Lung (tissue), 12 donors: ENCODE results near the gene WASF2. TPM values are rescaled to one million over a fixed set of nuclear protein-coding genes. Genes with fewer than 3 reads are reported as not detected.

ENCODE experiments used
- ATAC-seq: fragments of 200-7000 bp; cut with Tn5 transposase; one replicate; pipeline ENCODE4 v1.9.1; 2020; ENCODE audit warnings: moderate number of reproducible peaks; ENCODE audit not compliant: insufficient read depth, low FRiP score
- DNase-seq, 3 donors: peaks; one replicate each; pipeline ENCODE4 v3.0.0-alpha.2; 2013 to 2017
- H3K27ac ChIP-seq, 2 donors: one replicate each; pipeline ENCODE4 v1.5.1; 2013; ENCODE audit warnings: mild to moderate bottlenecking in 2 of 2, moderate library complexity in 2 of 2, control low read depth in 1 of 2, inconsistent platforms in 1 of 2, low read depth in 1 of 2, low read length in 1 of 2
- H3K27me3 ChIP-seq, 3 donors: one replicate each; pipeline ENCODE4 v1.5.1; 2013; ENCODE audit warnings: low read length in 2 of 3; ENCODE audit not compliant: control insufficient read depth in 3 of 3, insufficient read depth in 3 of 3
- H3K36me3 ChIP-seq, 4 donors: one replicate each; pipeline ENCODE4 v1.5.1; 2013; ENCODE audit warnings: low read length in 4 of 4, mild to moderate bottlenecking in 1 of 4, moderate library complexity in 1 of 4; ENCODE audit not compliant: control insufficient read depth in 4 of 4, insufficient read depth in 4 of 4
- H3K4me1 ChIP-seq, 5 donors: one replicate each; pipeline ENCODE4 v1.5.1; 2013; ENCODE audit warnings: low read length in 5 of 5, mild to moderate bottlenecking in 2 of 5, moderate library complexity in 1 of 5; ENCODE audit not compliant: control insufficient read depth in 5 of 5, insufficient read depth in 5 of 5
- H3K4me3 ChIP-seq: one replicate; pipeline ENCODE4 v1.5.1; 2013; ENCODE audit warnings: mild to moderate bottlenecking, control low read depth, moderate library complexity
- H3K9ac ChIP-seq, 2 donors: one replicate each; pipeline ENCODE4 v1.5.1; 2013; ENCODE audit warnings: low read length in 2 of 2, control low read depth in 1 of 2; ENCODE audit not compliant: insufficient read depth in 1 of 2
- H3K9me3 ChIP-seq, 4 donors: one replicate each; pipeline ENCODE4 v1.5.1; 2013; ENCODE audit warnings: low read length in 3 of 4, mild to moderate bottlenecking in 1 of 4, moderate library complexity in 1 of 4; ENCODE audit not compliant: control insufficient read depth in 4 of 4, insufficient read depth in 3 of 4
- WGBS, 2 donors: extraction: QIAGEN DNeasy Blood & Tissue Kit; methylation state at CpG; one replicate each; pipeline ENCODE4 v1.1.7; 2013; 5-methylcytosine and 5-hydroxymethylcytosine counted together
- polyA plus RNA-seq, 2 donors: library from polyadenylated mRNA; stranded (reverse); fragments of 200-250 nt; gene quantifications; one replicate each; pipeline ENCODE4 v1.2.1, GENCODE V29; 2013
- total RNA-seq, 2 donors: library from RNA; depleted of rRNA in 1 of 2; stranded (reverse); fragments of >200 nt in 1 of 2; gene quantifications; one replicate each; pipeline ENCODE4 v1.2.1, GENCODE V29; 2014 to 2021
- TF ChIP-seq, protein P1 (sequence below): IDR thresholded peaks from 2 replicates; pipeline ENCODE4 v1.5.1; 2012; ENCODE audit warnings: mild to moderate bottlenecking; ENCODE audit errors: control extremely low read depth, extremely low read depth
- donor health status: control.
- donor health status: control.
- donor health status: Bipolar disorder and iron deficiency.
- donor health status: healthy.
- donor health status: DM: yes; HTN: yes; CAD: no.

WASF2 gene
- total and polyA plus RNA-seq, 4 donors = 27.3 to 136 (median 49.5) TPM

DNA sequence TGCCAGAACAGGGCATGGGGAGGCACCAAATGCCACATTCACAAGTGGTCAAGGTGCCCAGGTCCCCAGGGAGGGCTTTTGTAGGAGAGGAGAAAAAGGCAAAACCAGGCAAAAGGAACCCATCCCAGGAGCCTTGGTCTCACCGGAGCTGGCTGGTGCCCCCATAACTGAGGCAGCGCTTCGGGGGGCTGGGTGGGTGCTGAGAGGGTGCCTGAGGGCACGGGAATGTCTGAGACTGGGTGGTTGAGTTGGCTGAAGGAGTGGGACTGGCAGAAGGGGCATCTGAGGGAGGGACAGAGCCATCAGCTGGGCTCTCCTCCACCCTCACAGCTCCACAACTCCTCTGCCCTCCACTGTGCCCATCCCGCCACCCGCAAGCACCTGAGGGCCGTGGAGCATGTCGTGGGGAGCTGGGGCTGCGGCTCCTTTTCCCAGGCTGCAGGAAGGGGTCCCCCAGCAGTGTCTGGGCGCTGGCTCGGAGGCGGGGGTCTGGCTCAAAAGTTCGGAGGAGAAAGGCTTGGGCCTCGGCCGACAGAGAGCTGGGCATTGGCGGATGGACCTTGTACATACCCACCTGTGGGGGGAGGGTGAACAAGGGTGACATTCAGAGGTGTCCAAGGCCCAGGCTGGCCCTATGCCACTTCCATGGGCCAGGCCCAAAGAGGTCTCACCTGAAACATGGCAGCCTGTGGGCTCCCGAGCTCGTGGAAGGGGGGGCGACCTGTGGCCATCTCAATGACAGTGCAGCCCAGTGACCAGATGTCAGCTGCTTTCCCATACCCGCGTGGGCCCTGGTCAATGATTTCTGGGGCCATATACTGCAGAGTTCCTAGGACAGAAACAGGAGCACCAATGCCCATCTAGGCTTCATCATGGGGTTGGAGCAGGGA, 131.7 kb downstream of the WASF2 start:
- ATAC-seq (no peak), DNase-seq (no peak)
- H3K27me3 ChIP-seq = peaks cover 0 to 2% (median 0%) of the 10 kb centered on the region in 3 donors
- H3K36me3 ChIP-seq = peaks cover 4 to 81% (median 5%) of the 10 kb centered on the region in 4 donors
- no peak overlapping the region for H3K4me3 ChIP-seq
- no peaks in the 10 kb centered on the region for H3K9me3 ChIP-seq
- H3K27ac ChIP-seq = no peak overlapping the region
- TF ChIP-seq, protein P1, sequence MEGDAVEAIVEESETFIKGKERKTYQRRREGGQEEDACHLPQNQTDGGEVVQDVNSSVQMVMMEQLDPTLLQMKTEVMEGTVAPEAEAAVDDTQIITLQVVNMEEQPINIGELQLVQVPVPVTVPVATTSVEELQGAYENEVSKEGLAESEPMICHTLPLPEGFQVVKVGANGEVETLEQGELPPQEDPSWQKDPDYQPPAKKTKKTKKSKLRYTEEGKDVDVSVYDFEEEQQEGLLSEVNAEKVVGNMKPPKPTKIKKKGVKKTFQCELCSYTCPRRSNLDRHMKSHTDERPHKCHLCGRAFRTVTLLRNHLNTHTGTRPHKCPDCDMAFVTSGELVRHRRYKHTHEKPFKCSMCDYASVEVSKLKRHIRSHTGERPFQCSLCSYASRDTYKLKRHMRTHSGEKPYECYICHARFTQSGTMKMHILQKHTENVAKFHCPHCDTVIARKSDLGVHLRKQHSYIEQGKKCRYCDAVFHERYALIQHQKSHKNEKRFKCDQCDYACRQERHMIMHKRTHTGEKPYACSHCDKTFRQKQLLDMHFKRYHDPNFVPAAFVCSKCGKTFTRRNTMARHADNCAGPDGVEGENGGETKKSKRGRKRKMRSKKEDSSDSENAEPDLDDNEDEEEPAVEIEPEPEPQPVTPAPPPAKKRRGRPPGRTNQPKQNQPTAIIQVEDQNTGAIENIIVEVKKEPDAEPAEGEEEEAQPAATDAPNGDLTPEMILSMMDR = no peak
- no peak overlapping the region for H3K9ac ChIP-seq
- 95% methylated on average over 16 to 21 of the region's 21 CpGs for WGBS, 2 donors
- peaks cover 0 to 4% (median 0%) of the 10 kb centered on the region in 5 donors for H3K4me1 ChIP-seq

DNA sequence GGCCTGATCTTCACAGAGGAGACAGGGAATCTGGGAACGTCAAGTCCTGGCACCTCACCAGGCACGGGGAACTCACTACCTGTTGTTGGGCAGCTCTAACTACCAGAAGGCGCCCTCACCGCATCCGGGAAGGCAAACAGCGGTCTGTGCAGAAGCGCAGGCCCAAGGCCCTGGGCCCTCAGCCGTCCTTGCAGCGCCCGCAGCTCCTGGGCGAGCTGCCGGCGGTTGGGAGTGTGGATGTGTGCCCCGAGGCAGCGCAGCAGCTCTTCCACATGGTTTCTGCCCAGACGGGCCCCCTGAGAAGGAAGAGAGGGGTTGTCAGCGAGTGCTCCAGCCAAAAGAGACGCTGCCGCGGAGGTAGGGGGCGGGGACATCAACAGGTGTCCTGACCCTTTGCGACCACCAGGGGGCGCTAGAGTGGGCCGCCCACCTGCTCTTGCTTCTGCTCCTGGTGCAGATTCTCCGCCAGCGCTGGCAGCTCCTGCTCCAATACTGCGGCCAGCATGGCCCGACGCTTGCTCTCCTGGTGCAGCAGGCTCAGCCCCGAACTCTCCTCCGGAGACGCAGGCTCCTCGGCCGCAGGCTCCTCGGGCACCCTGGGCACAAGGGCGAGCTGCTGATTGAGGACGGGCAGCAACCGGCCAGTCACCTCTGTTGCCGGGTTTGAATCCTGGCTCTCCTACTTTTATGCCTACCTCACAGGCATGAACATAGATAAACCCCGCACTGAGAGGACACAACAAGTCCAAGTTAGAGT, 132.5 kb downstream of the WASF2 start:
- Histone ChIP-seq H3K36me3 (peaks cover 0 to 76% (median 5%) of the 10 kb centered on the region in 4 donors), H3K4me1 (peaks cover 0 to 4% (median 0%) of the 10 kb centered on the region in 5 donors), H3K27me3 (peaks cover 0 to 2% (median 0%) of the 10 kb centered on the region in 3 donors), H3K27ac (no peak overlapping the region), H3K9ac (no peak overlapping the region), H3K9me3 (no peaks in the 10 kb centered on the region), H3K4me3 (no peak overlapping the region)
- 29 to 41% methylated on average over 40 of the region's 40 CpGs for WGBS, 2 donors
- DNase-seq = peak; percentile 64 to 79 (median 72)
- TF ChIP-seq, protein P1 = peak; percentile 88
- ATAC-seq = peak; percentile 70

DNA sequence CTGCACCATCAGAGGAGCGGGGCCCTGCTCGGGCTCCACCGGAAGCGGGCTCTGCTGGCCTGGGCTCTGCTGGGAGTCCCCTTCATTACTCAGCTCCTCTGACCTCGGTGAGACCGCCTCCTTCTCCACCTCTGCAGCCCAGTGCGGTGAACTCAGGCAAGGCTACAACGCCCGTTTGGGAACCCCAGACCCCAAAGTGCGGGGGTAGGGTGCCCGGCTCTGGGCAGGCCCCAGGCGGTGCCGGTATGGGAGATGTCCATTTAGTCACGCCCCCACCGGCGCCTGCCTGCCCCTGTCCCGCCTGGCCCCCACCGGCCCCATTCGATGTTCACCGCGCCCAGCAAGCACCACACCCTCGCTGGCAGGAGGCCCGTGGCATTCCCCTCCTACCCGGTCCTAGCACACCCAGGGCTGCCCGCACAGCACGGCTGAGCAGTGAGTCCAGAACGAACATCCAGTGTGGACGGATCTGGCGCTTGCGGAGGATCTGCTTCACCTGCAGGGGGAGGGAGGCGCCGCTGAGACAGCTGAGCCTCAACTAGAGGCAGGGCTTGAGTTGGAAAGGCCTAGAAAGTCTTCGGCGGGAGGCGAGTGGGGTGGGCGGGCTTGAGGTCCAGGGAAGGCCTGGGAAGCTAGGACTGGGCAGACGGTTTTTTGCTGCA, 133.2 kb downstream of the WASF2 start:
- Histone ChIP-seq H3K36me3 (peaks cover 0 to 71% (median 5%) of the 10 kb centered on the region in 4 donors), H3K27ac (no peak overlapping the region), H3K4me1 (peaks cover 0 to 4% (median 0%) of the 10 kb centered on the region in 5 donors), H3K4me3 (no peak overlapping the region), H3K27me3 (peaks cover 0 to 2% (median 0%) of the 10 kb centered on the region in 3 donors), H3K9me3 (no peaks in the 10 kb centered on the region), H3K9ac (no peak overlapping the region)
- TF ChIP-seq, protein P1 = no peak
- ATAC-seq (no peak), DNase-seq (no peak)
- 77 to 79% methylated on average over 37 of the region's 37 CpGs for WGBS, 2 donors
